NCI-H146 (cell line): ENCODE results near the gene DPP6.

Experiments used
- DNase-seq: peaks from one replicate; lab custom pipeline; 2025; lab: John Stamatoyannopoulos, UW

The DPP6 gene

DNA sequence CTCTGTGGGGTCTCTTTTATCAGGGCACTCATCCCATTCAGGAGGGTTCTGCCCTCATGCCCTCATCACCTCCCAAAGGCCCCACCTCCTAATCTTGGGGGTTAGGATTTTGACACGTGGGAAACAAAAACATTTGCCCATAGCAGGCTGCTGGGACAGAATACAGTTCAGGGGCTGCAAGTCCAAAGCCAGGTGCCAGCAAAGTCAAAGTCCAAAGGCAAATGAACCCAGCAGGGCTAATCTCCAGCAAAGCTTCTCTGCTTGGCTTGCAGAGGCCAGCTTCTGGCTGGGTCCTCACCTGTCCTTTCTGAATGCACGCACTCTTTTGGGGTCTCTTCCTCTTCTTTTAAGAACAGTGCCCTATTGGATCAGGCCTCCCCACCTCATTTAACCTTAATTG lies 359.9 kb downstream of the DPP6 start:
- DNase-seq = no peak

DNA sequence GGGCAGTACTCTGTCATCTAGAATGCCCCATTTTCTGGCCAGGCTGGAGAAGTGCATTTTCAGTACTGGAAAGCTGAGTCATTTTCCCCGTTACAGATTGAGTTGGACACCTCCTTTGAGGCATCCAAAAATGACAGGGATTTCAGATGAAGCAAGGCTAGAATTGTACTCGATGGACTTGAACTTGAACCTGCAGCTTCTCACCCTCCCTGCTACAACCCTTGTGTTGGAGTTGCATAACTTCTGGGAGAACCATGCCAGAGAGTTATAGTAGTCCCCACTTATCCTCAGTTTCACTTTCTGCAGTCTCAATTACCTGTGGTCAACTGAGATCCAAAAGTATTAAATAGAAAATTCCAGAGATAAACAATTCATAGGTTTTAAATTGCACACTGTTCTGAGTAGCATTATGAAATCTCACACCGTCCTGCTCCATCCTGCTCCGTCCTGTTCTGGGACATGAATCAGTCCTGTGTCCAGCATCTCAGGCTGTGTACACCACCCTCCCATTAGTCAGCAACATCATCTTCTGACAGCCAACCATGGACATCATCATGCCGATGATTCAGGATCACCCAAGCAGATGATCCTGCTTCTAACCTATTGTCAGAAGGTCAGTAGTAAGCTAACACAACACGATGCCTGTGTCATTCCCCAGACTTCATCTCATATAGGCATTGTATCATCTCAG lies 363.7 kb downstream of the DPP6 start:
- DNase-seq = no peak

DNA sequence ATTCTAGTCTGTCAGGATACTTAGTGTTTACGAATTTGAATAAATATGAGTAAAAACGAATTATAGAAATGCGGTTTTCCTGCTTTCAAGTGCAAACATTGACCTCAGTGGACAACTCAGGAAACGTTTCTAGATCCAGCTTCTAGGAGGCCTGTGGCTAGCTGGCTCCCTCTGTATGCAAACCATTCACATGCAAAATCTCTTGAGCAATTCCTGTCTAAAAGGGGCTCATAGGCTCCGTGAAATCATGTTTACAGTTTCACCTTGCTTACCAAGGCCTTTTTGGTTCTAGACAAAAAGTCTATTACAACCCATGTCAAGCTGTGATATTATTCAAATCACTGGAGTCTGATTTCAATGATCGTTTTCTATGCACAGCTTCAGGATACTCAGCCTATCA lies 364.5 kb downstream of the DPP6 start:
- no peak for DNase-seq

DNA sequence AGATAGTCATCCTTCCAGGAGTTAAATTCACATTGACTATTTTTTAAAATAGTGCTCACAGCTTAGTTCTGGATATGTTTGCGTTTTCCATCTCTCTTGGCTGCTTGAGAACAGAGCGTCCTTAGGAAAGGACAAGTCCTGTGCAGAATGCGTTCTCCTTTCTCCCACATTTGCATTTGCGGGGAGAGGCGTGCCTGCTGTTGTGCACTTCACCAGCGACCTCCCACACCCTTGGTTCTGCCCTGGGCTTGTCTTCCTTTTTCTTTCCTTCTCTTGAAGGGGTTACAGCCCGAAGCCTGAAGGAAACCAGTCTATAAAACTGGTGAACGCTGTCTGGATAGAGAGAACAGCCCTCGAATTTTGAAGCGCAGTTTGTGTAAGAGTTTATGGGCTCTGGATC lies 367.1 kb downstream of the DPP6 start:
- no peak for DNase-seq

DNA sequence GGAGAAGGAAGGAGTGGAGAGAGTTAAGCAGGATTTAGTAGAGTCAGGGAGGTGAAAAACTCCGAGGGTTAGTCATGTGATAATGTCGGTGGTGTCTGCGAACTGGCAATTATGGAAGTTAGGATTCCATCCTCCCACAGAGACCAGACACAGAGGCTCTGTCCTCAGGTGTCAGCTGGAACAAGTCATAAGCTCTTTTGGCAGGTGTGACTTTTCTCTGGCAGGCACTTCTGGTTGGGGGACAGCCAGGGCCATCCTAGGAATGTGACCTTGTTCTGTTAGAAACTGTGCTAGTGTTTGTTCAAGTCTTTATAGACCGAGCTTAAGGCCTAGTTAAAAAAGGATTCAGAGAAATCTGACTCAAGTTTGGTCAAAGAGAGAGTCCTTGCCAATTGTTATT lies 371.0 kb downstream of the DPP6 start:
- DNase-seq = no peak

DNA sequence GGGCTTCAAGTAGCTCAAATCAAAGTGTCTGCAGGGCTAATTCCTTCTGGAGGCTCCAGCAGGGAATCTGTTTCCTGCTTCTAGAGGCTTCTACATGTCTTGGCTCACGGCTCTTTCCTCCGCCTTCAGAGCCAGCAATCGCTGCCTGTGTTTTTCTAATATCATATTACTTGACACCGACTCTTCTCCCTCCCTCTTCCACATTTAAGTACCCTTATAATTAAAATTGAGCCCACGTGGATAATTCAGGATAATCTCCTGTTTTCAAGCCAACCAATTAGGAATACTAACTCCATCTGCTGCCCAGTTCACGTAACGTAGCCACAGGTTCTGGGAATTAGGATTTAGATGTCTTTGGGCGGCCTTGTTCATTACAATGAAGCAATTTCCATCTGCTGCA lies 372.2 kb downstream of the DPP6 start:
- peak; percentile 21 for DNase-seq

DNA sequence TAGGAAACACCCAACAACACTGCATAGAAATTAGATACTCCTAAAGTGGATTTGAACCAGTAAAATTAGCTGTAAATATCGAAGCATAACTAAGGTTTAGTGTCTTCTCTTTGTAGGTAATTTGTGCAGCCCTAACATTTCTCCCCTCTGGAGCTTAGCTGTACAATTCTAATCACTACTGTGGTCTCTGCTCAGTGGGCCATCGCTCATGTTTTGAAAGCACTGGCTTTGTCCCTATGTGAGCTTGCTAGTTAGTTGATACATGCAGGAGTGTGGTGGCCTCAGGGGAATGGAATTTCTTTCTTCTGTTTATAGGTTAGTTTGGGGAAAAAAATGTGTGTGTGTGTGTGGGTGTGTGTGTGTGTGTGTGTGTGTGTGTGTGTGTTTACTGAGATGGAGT lies 373.1 kb downstream of the DPP6 start:
- DNase-seq = no peak

DNA sequence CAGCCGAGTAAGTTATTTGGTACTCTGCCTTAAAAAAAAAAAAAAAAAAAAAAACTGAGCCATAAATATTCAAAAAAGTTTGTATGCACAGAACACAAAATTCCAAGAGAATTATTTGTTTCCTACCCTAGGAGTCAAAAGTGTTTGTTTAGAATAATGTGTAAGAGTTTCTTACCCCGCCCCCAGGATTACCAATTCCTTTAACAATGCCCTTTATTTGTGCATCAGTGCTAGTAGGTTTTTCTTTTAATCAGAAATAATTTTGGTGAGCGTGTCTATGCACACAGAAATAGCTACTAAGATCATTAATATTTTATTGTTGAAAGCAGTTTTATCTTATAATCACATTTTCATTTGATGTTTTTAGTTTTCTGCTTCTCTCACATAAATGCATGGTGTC lies 374.6 kb downstream of the DPP6 start:
- no peak for DNase-seq

DNA sequence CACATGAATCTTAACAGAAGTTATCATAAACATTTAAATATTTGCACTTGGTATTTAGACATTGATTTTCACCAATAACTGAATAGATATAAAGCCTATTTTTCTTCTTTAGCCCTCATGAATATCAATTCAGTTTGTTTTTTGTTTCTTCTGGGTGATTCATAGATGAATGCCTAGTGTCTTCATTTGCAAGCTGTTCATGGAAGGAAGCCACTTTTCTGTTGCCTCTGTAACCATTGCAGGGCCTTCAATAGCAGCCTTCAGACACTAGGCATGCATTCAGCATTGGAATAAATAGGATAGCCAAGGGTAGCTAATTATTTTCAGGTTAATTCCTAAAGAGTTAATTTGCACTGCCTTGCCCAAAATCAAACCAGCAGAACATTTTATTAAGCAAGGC lies 375.3 kb downstream of the DPP6 start:
- no peak for DNase-seq

DNA sequence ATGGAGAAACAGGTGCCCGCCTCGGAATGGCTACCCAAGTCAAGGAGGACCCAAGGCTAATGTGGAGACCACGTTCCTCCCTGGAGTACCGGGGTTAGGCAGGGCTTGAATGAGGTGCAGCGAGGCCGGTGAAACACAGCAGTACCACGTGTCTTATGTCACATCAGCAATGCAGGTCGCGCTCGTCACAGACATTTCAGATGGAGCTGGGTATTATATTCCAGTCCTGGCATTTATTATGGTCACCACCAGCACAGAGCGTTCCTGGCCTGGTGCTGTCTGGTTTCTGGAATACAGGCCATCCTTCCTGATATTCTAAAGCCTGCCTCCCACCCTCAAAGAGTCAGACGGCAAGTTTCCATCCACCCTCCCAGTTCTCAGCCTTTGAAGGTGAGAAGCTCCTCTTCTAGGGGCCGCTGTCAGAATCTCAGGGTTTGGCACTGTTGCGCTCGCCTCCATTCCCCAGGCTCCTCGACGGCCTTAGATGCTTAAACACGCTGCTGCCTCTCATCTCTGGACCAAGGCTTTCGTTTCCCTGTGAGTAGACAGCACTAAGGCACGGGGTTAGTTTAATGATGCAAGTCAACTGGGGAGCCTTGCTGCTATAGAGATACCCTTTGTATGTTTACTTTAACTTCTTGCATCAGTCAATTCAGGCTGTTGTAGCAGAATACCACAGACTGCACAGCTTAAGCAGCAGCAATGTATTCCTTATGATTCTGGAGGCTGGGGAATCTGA lies 377.6 kb downstream of the DPP6 start:
- no peak for DNase-seq

DNA sequence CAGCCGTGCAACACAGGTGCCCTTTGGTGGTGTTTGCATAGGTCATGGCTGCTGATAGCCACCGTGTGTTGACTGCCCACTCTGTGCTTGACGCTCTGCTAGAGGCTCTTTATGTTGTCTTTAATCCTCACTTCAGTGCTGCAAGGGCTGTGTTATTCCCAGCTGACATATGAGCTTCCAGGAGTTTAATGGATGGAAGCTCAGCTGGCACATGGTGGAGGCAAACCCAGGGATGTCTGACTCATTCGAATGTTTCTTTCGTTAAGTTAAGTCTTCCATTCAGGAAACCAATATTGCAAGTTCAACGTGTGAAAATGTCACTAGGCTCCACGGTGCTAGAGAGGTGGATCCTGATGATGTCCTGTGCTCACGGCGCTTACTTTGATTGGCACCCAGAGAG lies 378.4 kb downstream of the DPP6 start:
- no peak for DNase-seq

DNA sequence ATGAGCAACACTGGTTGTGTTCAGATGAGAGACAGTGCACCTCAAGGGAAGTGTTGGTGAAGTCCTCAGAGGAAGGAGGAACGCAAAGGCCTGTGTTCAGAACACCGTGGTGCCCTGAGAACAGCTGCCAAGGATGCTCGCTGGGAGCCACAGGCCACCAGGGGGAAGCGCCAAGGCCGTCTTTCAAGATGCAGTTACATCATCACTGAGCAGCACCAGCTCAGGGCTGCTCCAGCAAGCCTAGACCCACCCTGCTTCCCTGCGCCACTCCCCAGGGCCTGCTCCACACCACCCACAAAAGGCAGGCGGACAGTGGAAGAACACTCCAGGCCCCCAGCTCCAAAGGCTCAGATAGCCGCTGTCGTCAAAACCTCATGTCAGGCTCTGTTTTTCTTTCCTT lies 378.8 kb downstream of the DPP6 start:
- DNase-seq = no peak

DNA sequence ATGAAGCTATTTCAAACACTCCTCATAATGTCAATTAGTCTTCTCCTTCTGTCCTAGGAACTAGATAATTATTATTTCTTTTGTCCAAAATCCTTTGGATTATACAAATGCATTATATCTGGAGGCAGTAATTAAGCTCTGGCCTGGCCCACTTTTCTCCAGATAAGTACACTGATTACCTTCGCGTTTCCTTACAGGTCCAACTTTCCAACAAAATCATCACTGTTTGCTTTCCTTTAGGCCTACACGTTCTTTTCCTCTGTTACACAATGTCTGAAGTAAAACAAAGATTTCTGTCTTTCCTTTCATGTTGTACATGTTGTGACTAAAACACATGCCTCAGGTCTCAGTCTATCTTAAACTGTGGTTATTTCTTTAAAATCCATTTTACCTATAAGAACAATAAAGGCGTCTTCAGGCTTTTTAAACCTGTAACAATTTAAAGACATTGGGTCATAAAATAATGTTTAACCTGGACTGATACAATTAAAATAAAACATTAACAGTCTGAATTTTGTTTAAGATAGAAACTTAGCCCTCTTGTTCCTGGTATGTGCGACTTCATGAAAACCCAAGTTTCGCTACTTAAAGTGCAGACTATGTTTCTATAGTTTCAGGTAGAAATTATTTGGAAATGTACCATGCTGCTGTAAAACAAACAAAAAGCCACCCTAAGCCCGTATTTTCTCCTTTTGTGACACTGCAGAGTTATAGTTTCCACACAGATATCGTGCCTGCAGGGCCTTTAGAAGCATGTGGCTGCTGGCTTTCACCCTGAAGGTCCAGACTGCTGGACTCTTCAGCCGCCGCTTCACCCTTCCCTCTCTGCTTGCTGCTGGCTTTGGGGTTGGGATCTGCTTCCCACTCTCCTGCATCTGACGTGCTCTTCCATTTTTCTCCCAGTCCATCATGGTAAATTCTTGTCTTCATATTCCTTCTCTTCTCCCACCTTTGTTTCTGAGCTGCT lies 381.7 kb downstream of the DPP6 start:
- DNase-seq = no peak

DNA sequence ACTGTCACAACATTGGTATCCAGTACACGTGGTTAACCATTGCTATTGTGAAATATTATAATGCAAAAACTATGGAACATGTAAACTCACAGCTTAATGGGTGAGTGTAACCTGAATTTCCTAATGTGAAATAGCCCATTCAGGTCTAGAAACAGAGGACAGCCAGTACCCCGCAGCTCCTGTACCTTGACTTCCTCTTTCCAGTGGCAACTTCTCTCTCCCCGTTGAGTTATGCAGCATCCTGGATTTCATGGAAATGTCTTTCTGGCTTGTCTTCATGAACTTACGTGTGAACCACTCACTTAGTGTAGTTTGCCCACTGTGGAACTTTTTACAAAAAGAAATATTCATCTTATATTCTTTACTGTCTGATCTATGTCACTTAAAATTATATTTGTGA lies 384.4 kb downstream of the DPP6 start:
- DNase-seq = no peak

DNA sequence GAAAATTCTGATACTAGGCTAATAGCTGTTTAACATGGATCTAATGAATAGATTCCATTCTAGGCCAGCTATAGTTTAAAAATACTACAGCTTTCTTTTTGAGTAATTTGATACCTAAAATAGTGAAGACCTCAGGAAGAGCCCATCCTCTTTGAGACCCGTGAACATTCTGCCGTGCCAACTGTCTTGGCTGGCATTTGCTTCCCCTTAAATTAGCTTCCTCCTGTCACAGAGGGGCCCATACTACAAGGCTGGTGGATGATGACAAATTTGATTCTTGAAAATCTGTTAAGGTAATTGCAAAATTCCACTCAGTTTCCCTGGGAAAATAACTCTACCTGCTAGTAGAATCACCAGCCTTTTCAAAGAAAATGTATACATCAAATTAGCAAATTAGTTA lies 385.0 kb downstream of the DPP6 start:
- DNase-seq = no peak

DNA sequence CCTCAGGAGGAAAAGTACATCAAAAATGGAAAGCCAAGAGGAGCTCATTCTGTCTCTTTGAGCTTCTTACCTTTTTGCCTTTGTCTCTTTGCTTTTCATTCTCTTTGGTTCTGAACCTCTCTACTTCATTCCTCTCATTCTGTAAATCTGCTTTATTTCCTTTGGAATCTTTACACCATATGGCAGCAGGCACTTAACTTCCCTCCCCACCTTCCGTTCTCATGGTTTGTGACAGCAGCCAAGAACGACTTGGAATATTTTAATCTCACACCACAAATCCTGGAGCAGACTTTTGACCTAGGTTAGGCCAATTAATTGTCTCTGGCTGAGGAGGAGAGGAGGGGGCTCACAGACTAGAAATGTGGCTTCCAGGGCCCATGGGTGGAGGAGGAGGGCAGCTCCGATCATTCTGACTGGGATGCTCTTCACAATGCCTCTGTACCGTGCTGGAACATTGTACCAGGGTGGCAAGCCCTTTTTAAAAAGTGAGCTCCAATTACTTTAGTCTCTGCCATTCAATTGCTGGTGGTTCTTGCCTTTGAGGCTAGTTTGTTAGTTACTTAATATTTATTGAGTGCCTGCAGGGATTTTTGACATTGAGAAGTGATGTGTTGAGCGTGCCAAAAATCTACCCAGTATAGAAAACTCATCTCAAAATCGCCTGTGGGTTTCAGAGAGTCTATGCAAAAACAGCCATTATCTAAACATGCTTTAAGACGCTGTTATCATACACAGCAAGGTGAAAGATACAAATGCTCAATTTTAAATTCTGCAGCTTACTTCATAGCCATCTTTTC lies 386.6 kb downstream of the DPP6 start:
- no peak for DNase-seq

DNA sequence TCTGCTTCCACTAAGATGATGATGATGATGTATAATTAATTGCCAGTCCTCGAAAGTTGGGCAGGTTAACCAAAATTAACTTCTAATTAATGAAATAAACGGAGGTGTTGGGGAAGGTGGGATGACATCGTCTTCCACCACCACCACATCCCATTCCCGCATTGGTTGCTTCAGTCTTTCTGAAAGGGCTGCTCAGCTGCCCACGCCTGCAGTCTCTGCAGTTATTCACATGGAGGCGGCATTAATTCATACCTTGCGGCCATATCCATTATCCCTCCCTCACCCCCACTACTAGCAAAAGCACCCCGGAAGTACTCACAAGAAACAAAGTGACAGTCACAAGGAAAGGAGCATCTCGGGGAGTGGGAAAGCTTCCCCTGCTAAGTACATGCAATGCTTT lies 387.9 kb downstream of the DPP6 start:
- no peak for DNase-seq

DNA sequence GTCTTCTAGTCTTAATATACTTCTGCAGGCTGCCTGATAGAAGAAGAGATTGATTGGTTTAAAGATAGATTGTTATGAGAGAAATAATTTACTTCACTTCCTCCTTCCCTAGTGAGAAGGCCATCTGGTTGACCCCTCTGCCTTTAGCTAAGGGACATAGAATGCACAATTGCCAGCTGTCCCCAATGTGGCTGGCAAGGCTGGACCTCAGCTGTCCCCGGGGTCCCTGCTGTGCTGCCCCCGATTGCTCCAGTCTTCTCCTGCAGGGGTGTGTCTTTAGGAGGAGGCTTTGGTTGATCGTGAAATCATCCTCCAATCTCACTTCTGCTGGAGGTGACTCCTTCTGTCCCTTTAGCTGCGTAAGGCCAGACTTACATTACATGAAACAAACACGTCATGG lies 388.5 kb downstream of the DPP6 start:
- peak; percentile 13 for DNase-seq

DNA sequence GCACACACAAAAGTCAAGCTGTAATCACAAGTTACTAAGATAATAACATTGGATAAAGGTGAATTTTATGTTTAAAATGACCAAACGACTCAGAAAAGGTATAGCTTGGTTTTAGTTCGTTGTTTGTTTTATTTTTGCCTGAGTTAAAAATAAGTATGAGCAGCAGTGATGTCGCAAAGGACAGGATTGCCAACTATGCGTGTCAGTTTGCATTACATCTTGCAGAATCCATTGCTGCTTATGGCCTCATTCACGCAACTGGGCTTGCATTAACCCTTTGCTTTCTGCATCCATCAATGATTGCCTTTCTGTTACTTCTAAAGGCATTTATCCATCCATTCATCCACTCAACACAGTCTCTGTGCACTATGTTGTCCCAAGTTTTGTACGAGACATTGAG lies 389.6 kb downstream of the DPP6 start:
- DNase-seq = no peak

DNA sequence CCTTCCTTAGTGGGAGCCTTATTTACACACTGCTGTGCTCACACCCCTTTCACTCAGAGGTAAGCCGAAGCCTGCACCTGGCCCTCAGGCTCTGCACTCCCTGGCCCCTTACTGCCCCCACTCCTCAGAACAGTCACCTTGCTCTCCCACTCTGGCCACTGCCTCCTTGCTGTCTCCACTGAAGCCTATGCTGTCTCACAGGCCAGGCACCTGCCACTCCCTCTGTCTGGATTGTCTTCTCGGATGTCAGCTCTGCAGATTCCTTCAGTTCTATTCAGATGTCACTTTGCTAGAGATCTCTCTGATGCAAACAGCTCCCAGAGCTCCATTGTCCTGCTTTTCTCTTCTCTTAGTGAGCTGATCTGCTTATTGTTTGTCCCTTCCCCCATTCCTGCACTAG lies 390.7 kb downstream of the DPP6 start:
- DNase-seq = no peak

DNA sequence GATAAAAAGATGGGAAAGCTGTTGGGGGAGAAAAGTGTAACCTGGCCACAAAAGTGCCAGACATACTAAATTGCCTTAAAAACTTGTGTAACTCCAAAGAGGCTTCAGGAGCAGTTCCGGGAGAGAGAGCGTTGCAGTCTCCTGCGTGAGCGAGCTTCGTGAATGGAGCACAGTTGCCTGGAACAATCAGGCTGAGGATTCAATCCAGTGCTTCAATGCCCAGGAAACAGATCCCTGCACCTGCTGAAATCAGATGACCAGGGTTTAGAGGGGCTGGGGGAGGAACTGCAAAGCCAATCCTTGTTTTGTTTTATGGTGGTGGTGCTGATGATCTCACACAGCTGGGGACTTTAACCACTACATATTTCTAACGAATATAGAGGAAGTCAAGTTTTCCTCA lies 398.3 kb downstream of the DPP6 start:
- DNase-seq = no peak
